Stomach (tissue), 9 donors: Measurements from ENCODE around the gene KIAA1217. TPM values are rescaled to one million over a fixed set of nuclear protein-coding genes. Genes with fewer than 3 reads are reported as not detected.

Experiments used
- DNase-seq, 2 donors: peaks; one replicate each; pipeline versions ENCODE4 v3.0.0 to v3.0.0-alpha.2; 2013 to 2019
- H3K27ac ChIP-seq, 5 donors: fragments of 200-600 bp in 4 of 5; sonication (generic) in 4 of 5; one replicate each; pipeline ENCODE4 v1.5.1; 2013 to 2019; ENCODE audit warnings: mild to moderate bottlenecking in 1 of 5, moderate library complexity in 1 of 5
- H3K27me3 ChIP-seq, 3 donors: fragments of 200-600 bp; sonication (generic); one replicate each; pipeline ENCODE4 v1.5.1; 2017 to 2019; ENCODE audit warnings: mixed run types in 1 of 3
- H3K36me3 ChIP-seq, 4 donors: fragments of 200-600 bp; sonication (generic); 1 replicate in 3 of 4; 2 replicates in 1 of 4; pipeline ENCODE4 v1.5.1; 2016 to 2019
- H3K4me1 ChIP-seq, 4 donors: fragments of 200-600 bp; sonication (generic); one replicate each; pipeline ENCODE4 v1.5.1; 2016 to 2019
- H3K4me3 ChIP-seq, 4 donors: fragments of 200-600 bp; sonication (generic) in 3 of 4; one replicate each; pipeline ENCODE4 v1.5.1; 2016 to 2019; ENCODE audit warnings: mild to moderate bottlenecking in 1 of 4
- H3K9me3 ChIP-seq, 4 donors: fragments of 200-600 bp; sonication (generic); one replicate each; pipeline ENCODE4 v1.5.1; 2016 to 2019
- EP300 ChIP-seq: sonication (generic); formaldehyde crosslinking; IDR thresholded peaks from one replicate; pipeline ENCODE4 v1.6.1; 2017; ENCODE audit warnings: antibody characterized with exemption
- POLR2A ChIP-seq, 4 donors: fragments of 450-650 bp; IDR thresholded peaks; one replicate each; pipeline ENCODE4 v1.6.1; 2016; ENCODE audit warnings: antibody characterized with exemption in 4 of 4, control low read depth in 2 of 4, mild to moderate bottlenecking in 1 of 4, moderate library complexity in 1 of 4
- POLR2AphosphoS5 ChIP-seq, 3 donors: sonication (generic); formaldehyde crosslinking; IDR thresholded peaks; one replicate each; pipeline ENCODE4 v1.6.1; 2016; ENCODE audit warnings: antibody characterized with exemption in 3 of 3
- WGBS, 5 donors: extraction: QIAGEN DNeasy Blood & Tissue Kit in 3 of 5; methylation state at CpG; one replicate each; pipeline versions ENCODE4 v1.1.5 to v1.1.7; 2013 to 2018; 5-methylcytosine and 5-hydroxymethylcytosine counted together
- intact Hi-C: fragments of 100-400 bp; cut with DNase I; formaldehyde crosslinking; loops from one replicate; pipeline ENCODE4 v1.15.1; 2023; ENCODE audit warnings: low total_unique reads
- polyA plus RNA-seq, 3 donors: library from polyadenylated mRNA; stranded (reverse); fragments of 200-250 nt; gene quantifications; one replicate each; pipeline ENCODE4 v1.2.3, GENCODE V29; 2013
- total RNA-seq, 5 donors: library from RNA; depleted of rRNA; stranded (reverse); fragments of >200 nt; gene quantifications; one replicate each; pipeline versions ENCODE4 v1.1.0 to v1.2.3, GENCODE V29; 2014 to 2016
- TF ChIP-seq, protein P1 (sequence below), 7 experiments: fragments of 450-650 bp in 4 of 7; fragments of 200-600 bp in 3 of 7; sonication (generic) in 3 of 7; IDR thresholded peaks; one replicate each; pipeline ENCODE4 v1.5.1; 2016 to 2019; ENCODE audit warnings: antibody characterized with exemption in 7 of 7, control low read depth in 2 of 7, mild to moderate bottlenecking in 1 of 7
- donor health status: healthy with polysubstance abuse.
- donor health status: Bipolar disorder and iron deficiency.
- donor health status: healthy.

The KIAA1217 gene
- total and polyA plus RNA-seq, 8 donors: 6.2 to 112 (median 24.6) TPM

DNA sequence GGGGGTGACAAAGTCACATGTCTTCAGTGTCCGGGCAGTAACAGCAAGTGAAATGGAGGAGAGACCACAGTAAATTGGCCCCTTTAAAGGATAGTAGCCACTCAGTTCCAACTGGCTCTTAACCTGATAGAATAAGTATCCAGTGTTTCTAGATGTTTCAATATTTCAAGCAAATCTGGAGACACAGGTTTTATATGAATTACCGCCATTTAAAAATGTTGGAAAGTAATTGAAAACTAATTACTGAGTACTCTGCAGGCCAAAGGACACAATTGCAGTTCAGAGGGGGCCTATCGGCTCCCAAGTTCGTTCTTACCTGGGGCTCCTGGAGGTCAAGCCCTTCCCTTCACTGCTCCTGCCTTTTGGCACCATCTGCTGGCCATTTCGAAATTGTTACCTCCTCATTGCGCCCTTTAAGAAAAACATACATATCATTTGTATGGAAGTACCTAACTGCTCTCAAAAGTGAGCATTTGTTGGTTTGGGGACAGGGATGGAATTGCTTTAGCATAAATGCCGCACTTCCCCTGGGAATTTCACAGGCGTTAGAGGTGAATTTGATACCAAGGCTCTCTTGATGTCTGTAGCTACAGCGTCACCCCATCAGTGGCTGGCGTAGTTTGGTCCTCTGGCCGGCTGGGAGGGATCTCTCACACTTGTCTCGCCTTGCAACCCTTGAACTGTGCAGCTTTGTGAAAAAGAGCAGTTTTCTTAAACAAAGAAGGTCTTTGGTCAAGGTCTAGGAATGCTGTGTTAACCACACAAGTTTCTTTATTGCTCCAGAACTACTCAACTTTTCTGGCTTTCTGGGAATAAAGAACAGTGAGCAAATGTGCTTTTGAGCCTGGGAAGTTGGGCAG is 294.8 kb downstream of the KIAA1217 start:
- WGBS, 5 donors: 37 to 54% (median 46%) methylated on average over 10 to 12 of the region's 12 CpGs
- intact Hi-C loops: no loop called here
- peaks cover 9 to 63% (median 51%) of the 10 kb centered on the region in 4 donors for H3K36me3 ChIP-seq
- TF ChIP-seq, protein P1, sequence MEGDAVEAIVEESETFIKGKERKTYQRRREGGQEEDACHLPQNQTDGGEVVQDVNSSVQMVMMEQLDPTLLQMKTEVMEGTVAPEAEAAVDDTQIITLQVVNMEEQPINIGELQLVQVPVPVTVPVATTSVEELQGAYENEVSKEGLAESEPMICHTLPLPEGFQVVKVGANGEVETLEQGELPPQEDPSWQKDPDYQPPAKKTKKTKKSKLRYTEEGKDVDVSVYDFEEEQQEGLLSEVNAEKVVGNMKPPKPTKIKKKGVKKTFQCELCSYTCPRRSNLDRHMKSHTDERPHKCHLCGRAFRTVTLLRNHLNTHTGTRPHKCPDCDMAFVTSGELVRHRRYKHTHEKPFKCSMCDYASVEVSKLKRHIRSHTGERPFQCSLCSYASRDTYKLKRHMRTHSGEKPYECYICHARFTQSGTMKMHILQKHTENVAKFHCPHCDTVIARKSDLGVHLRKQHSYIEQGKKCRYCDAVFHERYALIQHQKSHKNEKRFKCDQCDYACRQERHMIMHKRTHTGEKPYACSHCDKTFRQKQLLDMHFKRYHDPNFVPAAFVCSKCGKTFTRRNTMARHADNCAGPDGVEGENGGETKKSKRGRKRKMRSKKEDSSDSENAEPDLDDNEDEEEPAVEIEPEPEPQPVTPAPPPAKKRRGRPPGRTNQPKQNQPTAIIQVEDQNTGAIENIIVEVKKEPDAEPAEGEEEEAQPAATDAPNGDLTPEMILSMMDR (IDR thresholded peaks at IDR 0.05): peak in 5 of 7 experiments; percentile 17 to 66 (median 63)
- no peak for TF ChIP-seq POLR2AphosphoS5 (IDR thresholded peaks at IDR 0.05)
- H3K27ac ChIP-seq: peak overlapping the region in 1 of 5 donors; percentile 17
- H3K4me1 ChIP-seq: peaks cover 0 to 7% (median 2%) of the 10 kb centered on the region in 4 donors
- DNase-seq: peak; percentile 64 to 85
- H3K4me3 ChIP-seq: no peak overlapping the region
- no peaks in the 10 kb centered on the region for H3K27me3 ChIP-seq
- no peaks in the 10 kb centered on the region for H3K9me3 ChIP-seq

DNA sequence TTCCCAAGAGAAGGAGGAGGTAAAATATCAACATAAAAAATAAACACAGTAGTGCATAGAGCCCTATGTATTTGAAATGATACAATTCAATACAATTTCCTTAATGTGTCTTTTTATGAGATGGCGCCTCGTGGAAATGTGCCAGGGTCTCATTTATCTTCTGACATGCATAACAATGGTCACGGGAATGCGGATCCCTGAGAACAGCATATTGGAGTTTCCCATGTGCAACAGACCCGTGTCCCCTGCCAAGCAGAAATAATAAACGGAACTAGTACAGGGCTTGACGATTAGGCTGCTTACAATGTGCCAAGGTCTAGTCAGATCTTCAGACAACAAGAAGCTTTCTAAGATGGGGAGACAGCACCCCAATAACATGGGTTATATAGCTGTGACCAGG is 296.8 kb downstream of the KIAA1217 start:
- intact Hi-C loops: no loop called here
- WGBS, 5 donors: 44 to 60% (median 57%) methylated on average over 7 of the region's 7 CpGs
- TF ChIP-seq POLR2A (IDR thresholded peaks at IDR 0.05) (no peak), POLR2AphosphoS5 (IDR thresholded peaks at IDR 0.05) (no peak), EP300 (no peak)
- TF ChIP-seq, protein P1 (IDR thresholded peaks at IDR 0.05): no peak
- Histone ChIP-seq H3K9me3 (no peaks in the 10 kb centered on the region), H3K36me3 (peaks cover 9 to 79% (median 49%) of the 10 kb centered on the region in 4 donors), H3K27ac (no peak overlapping the region), H3K4me3 (no peak overlapping the region), H3K4me1 (peaks cover 0 to 7% (median 2%) of the 10 kb centered on the region in 4 donors), H3K27me3 (no peaks in the 10 kb centered on the region)
- DNase-seq: peak in 1 of 2 donors; percentile 53

DNA sequence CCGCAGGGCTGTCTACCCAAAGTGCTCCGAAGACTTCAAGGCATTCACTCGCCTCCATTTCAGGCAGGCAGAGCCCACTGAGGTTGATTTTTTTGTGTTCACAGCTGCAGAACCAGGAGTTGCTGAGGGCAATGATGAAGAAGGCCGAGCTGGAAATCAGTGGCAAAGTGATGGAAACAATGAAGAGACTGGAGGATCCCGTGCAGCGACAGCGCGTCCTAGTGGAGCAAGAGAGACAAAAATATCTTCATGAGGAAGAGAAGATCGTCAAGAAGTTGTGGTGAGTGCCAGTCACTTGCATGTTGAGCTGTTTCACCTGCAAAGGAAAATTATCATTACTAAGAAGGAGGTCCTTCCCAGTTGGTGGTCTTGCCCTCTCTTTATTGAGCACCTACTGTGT is 304.2 kb downstream of the KIAA1217 start:
- intact Hi-C loops: no loop called here
- Histone ChIP-seq H3K27ac (no peak overlapping the region), H3K9me3 (no peaks in the 10 kb centered on the region), H3K27me3 (no peaks in the 10 kb centered on the region), H3K4me3 (no peak overlapping the region), H3K4me1 (peaks cover 0 to under 1% (median 0%) of the 10 kb centered on the region in 4 donors), H3K36me3 (peaks cover 0 to 86% (median 44%) of the 10 kb centered on the region in 4 donors)
- DNase-seq: peak in 1 of 2 donors; percentile 40
- WGBS, 5 donors: 71 to 80% (median 78%) methylated on average over 9 of the region's 9 CpGs
- TF ChIP-seq POLR2AphosphoS5 (IDR thresholded peaks at IDR 0.05): no peak
- TF ChIP-seq EP300: no peak
- TF ChIP-seq, protein P1 (IDR thresholded peaks at IDR 0.05): no peak
- no peak for TF ChIP-seq POLR2A (IDR thresholded peaks at IDR 0.05)

DNA sequence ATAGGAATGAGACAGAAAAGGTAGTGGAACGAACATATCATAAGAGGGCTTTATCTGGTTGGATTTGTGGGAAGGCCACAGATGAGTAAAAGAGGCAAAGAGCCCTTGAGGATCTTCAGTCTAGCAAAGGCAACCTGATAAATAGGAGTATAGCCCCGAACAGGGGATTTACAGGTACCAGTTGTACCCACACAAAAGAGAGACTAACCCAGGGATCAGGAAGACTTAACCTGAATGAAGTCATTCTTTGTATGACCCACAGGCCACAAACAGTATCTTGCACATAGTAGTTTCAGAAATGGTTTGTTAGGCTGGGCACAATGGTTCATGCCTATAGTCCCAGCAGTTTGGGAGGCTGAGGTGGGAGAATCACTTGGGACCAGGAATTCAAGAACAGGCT is 306.5 kb downstream of the KIAA1217 start:
- no peak for DNase-seq
- Histone ChIP-seq H3K27me3 (no peaks in the 10 kb centered on the region), H3K4me3 (no peak overlapping the region), H3K36me3 (peaks cover 0 to 83% (median 44%) of the 10 kb centered on the region in 4 donors), H3K4me1 (peaks cover 0 to 16% (median 5%) of the 10 kb centered on the region in 4 donors), H3K27ac (no peak overlapping the region), H3K9me3 (no peaks in the 10 kb centered on the region)
- TF ChIP-seq, protein P1 (IDR thresholded peaks at IDR 0.05): no peak
- no peak for TF ChIP-seq EP300
- TF ChIP-seq POLR2AphosphoS5 (IDR thresholded peaks at IDR 0.05): no peak
- TF ChIP-seq POLR2A (IDR thresholded peaks at IDR 0.05): no peak
- 73 to 91% (median 85%) methylated on average over 2 of the region's 2 CpGs for WGBS, 5 donors
- intact Hi-C loops: no loop called here
